SIG-M5 treated with dmso at 0.1 percent for 504 hours (cell line): ENCODE measurements around the gene ATP5F1D.

ENCODE experiments used
- DNase-seq: peaks from one replicate; lab custom pipeline; 2025; ENCODE audit not compliant: unreplicated experiment; lab: John Stamatoyannopoulos, UW

Gene ATP5F1D

GRCh38 chr19:1280636-1281568 lies 39.4 kb downstream of the ATP5F1D start:
- DNase-seq: no peak

GRCh38 chr19:1281569-1282287 lies 40.2 kb downstream of the ATP5F1D start:
- no peak for DNase-seq

DNA sequence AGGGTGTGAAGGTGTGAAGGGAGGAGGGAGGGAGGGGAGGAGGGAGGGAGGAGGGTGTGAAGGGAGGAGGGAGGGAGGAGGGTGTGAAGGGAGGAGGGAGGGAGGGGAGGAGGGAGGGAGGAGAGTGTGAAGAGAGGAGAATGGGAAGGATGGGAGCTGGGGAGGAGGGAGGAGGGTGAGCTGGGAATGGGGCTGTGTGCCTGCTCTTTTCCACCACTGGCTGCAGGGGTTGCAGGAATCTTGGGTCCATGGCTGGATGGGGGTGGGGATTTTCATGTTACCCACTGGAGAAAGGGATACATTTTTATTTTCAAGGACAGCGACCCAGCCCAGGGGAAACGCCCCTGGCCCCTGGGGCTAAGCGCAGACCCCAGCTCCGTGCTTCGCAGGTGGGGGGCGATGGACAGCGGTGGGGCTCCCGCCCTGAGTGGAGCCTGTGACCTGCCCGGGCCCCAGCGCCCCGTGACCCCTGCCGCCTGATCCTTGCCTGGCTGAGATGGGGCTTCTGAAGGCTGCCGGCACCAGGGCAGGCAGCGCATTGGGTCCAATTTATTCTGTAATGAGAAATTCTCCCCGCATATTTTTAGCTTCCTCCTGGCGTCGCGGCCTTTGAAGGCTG lies 41.1 kb downstream of the ATP5F1D start:
- no peak for DNase-seq

DNA sequence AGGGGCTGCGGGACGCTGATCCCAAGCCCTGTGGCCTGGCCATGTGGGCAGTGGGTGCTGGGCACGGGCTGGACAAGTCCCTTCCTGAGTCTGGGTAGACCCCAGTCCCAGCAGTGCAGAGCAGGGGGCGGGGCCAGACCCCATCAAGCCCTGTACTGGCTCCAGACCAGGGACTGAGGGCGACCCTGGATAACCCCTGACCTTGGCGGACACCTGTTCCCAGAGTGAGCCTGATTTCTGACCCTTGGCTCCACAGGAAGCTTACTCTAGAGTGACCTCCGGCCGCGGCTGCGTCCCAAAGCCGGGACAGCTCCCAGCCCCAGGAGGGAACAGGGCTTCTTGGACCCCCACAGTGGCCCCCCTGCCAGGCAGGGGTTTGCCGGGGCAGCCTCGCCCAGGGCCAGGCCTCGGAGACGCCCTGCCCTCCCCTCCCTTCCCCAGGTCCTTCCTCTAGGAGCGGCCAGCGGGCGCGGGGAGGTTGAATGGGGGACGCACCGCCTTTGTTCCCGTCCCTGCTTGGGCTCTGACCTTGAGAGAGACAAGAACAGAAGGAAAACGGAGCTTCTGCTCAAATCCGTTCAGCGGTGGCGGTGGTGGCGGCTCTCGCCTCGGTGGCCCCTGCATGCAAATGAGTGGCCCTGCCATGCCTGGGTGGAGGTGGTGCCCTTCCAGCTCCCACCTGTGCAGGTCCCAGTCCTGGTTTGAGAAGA lies 41.8 kb downstream of the ATP5F1D start:
- no peak for DNase-seq

DNA sequence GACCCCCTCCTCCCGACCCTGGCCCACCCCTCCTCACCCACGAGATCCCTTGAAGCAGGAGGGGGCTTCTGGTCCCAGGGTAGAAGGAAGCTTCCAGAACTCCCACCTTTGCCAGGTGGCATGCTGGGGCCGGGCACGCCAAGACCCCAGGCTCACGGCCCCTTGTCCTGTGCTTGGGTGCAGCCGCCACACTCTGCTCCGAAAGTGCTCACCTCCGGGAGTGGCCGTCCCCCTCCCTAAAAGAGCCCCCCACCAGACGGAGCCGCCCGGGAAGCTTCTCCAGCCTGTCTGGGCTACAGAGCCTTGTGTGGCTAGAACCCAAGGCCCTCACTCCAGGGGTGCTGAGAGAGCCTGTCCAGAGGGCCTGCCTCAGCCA lies 42.4 kb downstream of the ATP5F1D start:
- no peak for DNase-seq

DNA sequence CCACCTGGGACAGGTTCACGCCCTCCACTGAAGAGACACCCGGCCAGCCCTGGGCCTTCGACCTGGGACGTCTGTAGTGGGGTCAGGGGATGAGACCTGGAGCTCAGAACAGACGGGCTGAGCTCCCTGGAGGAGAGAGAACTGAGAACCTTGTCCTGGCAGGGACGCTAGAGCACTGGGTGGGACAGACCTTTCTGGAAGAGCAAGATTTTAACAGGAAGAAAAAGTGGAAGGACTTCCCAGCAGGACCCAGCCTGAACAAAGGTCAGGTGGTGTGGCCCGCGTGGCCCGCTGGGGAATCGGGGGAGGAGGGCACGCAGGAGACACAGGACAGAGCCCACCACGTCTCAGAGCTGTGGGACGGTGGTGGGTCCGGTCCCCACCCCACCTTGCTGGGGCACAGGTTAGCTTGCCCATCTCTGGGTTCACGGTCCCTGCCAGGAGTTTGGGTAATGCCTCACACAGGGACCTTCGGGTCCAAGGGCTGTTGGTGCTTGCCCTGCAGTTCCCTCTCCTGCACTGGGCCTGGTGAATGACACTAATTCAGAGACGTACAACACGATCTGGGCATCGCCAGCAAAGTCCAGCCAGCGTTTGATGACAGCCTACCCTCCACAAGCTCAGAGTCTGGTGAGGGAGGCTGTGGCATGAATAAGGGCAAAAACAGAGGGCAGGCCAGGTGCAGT lies 42.9 kb downstream of the ATP5F1D start:
- no peak for DNase-seq

GRCh38 chr19:1284979-1285736 lies 43.6 kb downstream of the ATP5F1D start:
- no peak for DNase-seq

DNA sequence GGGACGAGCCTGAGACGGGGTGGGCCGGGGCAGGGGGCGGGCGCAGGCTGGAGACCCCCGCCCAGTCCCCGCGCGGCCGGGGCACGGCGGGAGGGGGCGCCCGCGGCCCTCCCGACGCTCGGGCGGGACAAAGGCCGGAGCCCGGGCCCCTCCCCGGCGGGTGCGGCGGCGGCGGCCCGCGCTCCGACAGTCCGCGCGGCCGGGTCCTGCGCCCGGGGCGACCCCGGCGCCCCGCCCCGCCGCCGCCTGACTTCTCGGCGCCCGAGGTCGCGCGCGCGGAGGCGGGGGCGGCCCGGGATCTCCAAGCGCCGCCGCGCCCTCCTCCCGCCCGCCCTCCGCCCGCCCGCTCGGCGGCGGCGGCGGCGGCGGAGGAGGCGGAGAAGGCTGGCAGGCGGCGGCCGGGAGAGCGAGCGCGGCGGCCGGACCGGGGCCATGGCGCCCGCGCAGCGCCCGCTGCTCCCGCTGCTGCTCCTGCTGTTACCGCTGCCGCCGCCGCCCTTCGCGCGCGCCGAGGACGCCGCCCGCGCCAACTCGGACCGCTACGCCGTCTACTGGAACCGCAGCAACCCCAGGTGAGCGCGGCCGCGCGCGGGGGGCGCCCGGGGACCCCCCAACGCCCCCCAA lies 44.3 kb downstream of the ATP5F1D start, which contains the start of gene EFNA2:
TSS of gene EFNA2 (plus strand) at position 137 of the 624 bp plus-strand sequence. CDS start at position 433, 296 bp downstream.
- no peak for DNase-seq

DNA sequence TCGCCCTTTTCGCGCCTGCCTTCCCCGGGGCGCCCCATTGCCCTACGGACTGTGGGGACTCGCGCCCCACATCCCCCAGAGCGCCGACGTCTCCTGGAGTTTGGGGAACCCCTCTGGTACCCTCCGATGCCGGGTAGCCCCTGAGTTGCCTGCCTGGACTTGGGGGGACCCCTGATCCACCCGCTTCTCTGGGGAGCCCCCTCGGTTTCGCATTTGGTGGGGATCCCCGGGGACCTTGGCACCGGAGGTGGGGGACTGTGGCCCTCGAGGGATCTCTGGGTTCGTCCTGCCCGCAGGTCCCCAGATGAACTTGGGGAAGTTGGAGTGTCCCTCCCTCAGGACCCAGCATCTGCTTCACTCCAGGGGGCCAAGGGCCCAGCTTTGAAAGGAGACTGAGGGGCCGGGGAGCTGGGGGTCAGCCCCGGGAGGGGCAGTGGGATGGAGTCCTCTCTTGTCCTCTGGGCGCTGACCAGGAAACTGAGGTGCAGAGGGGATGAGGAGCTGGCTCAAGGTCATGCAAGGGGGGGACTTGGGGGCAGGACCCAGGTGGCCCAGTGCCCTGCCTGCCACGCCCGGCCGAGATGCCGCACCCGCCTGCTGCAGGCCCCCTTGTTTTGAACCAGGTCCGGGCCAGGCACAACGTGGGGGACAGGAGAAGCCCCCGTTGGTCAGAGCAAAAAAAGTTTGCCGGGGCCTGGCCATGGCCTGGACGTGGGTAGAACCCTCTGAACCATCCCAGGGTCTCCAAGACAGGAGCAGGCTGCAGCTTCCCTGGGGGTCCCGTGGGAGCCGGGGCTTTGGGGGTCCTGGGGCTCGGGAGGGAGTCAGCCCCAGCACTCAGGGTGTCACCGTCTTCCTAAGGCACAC lies 45.2 kb downstream of the ATP5F1D start:
- no peak for DNase-seq

DNA sequence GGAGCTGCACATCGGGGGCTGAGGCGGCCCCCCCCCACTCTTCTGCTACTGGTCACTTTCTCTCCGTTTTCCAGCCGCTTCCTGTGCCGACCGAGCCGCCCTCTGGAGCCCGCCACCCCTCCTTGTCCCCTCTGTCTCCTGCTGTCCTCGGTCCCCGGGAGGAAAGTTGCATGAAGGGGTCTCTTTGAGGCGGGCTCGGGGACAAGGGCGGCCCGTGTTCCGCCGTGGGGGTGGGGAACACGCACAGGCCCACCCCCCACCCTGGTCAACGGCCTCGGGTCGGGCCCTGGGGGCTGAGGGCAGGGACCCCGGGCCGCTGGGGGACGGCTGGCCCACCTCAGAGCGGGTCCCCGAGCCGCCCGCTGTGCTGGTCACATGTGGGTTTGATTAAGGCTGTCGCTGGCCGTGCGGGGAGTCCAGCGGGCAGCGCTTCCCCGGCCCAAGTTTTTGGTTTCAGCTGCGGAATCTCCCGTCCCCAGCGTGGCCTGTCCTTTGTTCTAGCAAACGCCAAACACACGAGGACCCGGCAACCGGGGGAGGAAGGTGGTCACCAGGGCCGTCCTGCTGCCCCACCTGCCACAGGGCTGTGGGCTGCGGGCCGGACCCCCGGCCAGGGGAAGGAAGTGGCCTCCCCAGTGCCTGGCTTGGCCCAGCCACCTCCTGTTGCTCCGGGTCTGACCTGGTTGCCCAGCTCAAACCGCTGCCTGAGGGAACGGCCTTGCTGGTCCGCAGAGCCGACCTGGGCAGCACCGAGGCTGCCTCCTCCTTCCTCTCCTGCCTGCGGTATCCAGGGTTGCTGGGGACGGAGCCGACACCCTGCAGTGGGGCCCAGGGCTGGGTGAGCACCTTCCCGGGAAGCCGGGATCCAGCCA lies 46.0 kb downstream of the ATP5F1D start:
- no peak for DNase-seq

- no peak for DNase-seq
These were observed 46.7 kb downstream of the ATP5F1D start for GRCh38 chr19:1288226-1288612.

DNA sequence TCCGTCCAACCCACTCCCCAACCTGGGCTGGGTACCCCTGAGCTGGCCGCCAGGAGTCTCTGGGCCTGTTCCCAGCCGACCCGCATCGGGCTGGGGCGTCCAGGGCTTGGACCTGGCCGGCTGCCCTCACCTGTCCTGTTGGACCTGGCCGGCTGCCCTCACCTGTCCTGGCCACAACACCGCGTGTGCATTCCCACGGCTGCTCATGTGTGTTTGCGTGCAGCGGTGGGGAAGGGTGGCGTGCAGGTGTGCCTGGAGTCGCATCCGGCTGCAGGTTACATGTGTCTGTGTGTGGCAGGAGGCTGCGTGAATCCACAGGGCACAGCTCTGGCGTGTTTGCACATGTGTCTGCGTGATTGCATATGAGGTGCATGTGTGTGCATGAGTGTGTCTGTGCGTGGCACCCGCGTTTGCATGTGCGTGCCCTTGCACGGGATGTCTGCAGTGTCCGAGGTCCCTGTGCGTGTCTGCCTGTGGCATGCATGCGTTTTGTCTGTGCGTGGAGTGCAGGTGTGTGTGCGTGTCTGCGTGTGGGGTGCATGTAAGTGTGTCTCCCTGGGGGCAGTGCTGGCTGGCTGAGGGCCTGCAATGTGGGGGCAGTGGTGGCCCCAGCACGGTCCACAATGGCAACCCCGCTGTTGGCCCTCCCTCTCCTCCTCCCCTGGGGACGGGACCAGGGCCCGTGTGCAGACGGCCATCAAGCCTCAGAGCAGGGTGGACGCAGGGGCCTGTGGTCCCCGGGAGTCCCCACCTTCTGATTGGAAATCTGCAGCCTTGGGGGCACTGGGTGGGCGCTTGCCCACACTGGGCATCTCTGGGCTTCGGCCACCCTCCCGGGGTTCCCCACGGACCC lies 47.5 kb downstream of the ATP5F1D start:
- DNase-seq: no peak

GRCh38 chr19:1289686-1290025 lies 48.1 kb downstream of the ATP5F1D start:
- no peak for DNase-seq

DNA sequence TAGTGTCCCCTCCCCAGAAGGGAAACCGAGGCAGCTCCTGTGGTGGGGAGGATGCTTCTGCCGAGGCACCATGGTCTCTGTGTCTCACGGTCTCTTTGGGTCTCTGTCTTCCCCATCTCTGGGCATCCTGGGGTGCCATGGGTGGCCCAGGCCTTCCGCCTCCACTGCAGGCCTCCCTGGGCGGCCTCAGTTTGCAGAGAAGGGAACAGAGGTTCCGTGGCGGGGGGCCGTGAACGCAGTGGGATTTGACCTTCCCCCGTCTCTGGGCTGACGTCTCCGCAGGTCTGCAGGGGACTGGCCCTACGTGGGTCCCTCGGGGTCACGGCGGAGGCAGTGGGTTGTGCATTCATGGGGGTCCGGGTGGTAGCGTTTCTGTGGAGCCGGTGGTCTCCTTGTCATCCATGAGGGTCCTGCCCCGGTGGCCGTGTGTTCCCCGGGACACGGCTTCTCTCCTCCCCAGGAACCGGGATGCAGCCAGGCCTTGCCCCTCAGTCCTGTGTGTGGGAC lies 48.7 kb downstream of the ATP5F1D start:
- DNase-seq: no peak

GRCh38 chr19:1290703-1291651 lies 49.4 kb downstream of the ATP5F1D start:
- no peak for DNase-seq
